NT2/D1 (cell line): ENCODE measurements around the gene TTC34.

ENCODE experiments used
- YY1 ChIP-seq: IDR thresholded peaks from 2 replicates; pipeline ENCODE4 v1.6.1; 2011; ENCODE audit not compliant: insufficient read length, insufficient read depth
- ZNF274 ChIP-seq: IDR thresholded peaks from 2 replicates; pipeline ENCODE4 v1.6.1; 2011; ENCODE audit warnings: mild to moderate bottlenecking, low read depth, low read length

DNA sequence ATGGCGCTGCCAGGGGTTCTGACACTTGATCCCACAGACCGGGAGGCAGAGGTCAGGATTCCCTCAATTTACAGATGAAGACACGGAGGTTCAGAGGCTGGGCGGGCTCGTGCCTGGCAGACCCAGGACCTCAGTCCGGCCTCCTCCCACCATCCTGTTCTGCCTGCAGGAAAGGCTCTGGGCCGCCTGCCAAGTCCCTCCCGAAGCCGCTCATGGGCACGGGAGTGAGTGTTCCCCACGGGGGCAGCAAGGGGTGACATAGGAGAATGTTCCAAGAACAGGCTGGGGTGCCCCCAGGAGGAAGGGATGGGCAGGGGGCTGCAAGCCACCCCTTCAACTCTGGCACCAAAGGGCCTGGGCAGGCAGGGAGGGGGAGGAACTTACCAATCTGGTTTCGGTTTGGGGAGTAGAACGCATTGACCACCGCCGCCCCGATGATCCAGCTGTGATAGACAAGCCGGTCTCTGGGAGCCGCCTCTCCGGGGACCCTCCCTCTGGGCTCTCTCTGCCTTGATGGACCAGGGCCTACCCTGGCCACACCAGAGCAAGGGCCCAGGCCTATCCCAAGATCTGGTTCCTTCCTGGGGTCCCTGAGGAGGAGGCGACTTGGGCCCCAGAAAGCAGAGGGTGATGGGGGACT is 207.4 kb downstream of the TTC34 start:
- TF ChIP-seq ZNF274 (no peak), YY1 (no peak)
